Aorta (tissue), 5 donors: ENCODE measurements around the gene ARSK. TPM values are rescaled to one million over a fixed set of nuclear protein-coding genes. Genes with fewer than 3 reads are reported as not detected.

Source experiments
- ATAC-seq: fragments of 200-7000 bp; cut with Tn5 transposase; one replicate; pipeline ENCODE4 v1.9.1; 2022; ENCODE audit warnings: moderate library complexity; ENCODE audit not compliant: low FRiP score
- DNase-seq, 2 donors: peaks; one replicate each; pipeline ENCODE4 v3.0.0-alpha.2; 2020
- H3K27ac ChIP-seq, 2 donors: one replicate each; pipeline ENCODE4 v1.5.1; 2013; ENCODE audit warnings: low read length in 2 of 2, mild to moderate bottlenecking in 2 of 2, moderate library complexity in 2 of 2, control low read depth in 1 of 2, inconsistent platforms in 1 of 2, low read depth in 1 of 2
- H3K27me3 ChIP-seq, 2 donors: one replicate each; pipeline ENCODE4 v1.6.1; 2013; ENCODE audit warnings: control low read depth in 1 of 2, low read length in 1 of 2, mild to moderate bottlenecking in 1 of 2, moderate library complexity in 1 of 2; ENCODE audit not compliant: insufficient read depth in 2 of 2, control insufficient read depth in 1 of 2
- H3K36me3 ChIP-seq, 2 donors: one replicate each; pipeline ENCODE4 v1.6.1; 2013; ENCODE audit warnings: control low read depth in 1 of 2, low read length in 1 of 2, mild to moderate bottlenecking in 1 of 2; ENCODE audit not compliant: insufficient read depth in 2 of 2, control insufficient read depth in 1 of 2
- H3K4me1 ChIP-seq, 2 donors: one replicate each; pipeline ENCODE4 v1.6.1; 2013; ENCODE audit warnings: low read length in 2 of 2, control low read depth in 1 of 2, mild to moderate bottlenecking in 1 of 2, moderate library complexity in 1 of 2; ENCODE audit not compliant: insufficient read depth in 2 of 2, control insufficient read depth in 1 of 2
- H3K4me3 ChIP-seq, 2 donors: one replicate each; pipeline ENCODE4 v1.5.1; 2013; ENCODE audit warnings: low read length in 2 of 2, control low read depth in 1 of 2, mild to moderate bottlenecking in 1 of 2
- H3K9me3 ChIP-seq: one replicate; pipeline ENCODE4 v1.6.1; 2013; ENCODE audit warnings: mild to moderate bottlenecking, low read length; ENCODE audit not compliant: control insufficient read depth
- WGBS, 2 donors: extraction: QIAGEN DNeasy Blood & Tissue Kit; methylation state at CpG; one replicate each; pipeline ENCODE4 v1.1.7; 2013; 5-methylcytosine and 5-hydroxymethylcytosine counted together
- intact Hi-C, 2 donors: fragments of 100-400 bp; cut with DNase I; formaldehyde crosslinking; loops; one replicate each; pipeline versions ENCODE4 v1.14.2 to v1.15.0; 2022
- polyA plus RNA-seq, 2 donors: library from polyadenylated mRNA; stranded (reverse); fragments of 200-250 nt; gene quantifications; one replicate each; pipeline ENCODE4 v1.2.3, GENCODE V29; 2013
- total RNA-seq, 2 donors: library from RNA; stranded (reverse); fragmentation: NEBNext Ultra II Directional; extraction: Animal tissue kit (Norgen Biotek cat#: 25700); gene quantifications; one replicate each; pipeline ENCODE4 v1.2.1, GENCODE V29; 2021
- donor health status: healthy with polysubstance abuse.
- donor health status: Bipolar disorder and iron deficiency.
- donor health status: DM: no; HTN: no; CAD: no.
- donor health status: DM: no; HTN: no; CAD: no.
- donor health status: DM: yes; HTN: yes; CAD: no.

The ARSK gene
- total and polyA plus RNA-seq, 4 donors, result 2.5 to 5.6 (median 4.1) TPM

DNA sequence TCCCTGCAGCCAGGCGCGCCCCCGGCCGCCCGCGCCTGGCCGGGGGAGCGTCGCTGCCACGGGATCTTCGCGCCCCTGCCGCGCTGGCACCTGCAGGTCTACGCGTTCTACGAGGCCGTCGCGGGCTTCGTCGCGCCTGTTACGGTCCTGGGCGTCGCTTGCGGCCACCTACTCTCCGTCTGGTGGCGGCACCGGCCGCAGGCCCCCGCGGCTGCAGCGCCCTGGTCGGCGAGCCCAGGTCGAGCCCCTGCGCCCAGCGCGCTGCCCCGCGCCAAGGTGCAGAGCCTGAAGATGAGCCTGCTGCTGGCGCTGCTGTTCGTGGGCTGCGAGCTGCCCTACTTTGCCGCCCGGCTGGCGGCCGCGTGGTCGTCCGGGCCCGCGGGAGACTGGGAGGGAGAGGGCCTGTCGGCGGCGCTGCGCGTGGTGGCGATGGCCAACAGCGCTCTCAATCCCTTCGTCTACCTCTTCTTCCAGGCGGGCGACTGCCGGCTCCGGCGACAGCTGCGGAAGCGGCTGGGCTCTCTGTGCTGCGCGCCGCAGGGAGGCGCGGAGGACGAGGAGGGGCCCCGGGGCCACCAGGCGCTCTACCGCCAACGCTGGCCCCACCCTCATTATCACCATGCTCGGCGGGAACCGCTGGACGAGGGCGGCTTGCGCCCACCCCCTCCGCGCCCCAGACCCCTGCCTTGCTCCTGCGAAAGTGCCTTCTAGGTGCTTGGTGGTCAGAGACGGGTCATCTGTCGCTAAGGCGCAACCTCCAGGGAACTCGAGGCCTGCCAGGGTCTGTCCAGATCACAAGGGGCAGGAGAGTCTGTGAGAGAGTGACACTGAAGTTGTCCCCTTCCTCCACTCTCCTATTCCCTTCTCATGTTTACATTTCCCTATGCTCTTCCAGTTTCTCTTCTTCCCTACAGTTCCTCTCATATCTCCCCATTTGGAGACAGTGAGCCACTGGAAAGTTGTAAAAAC, 66.3 kb downstream of the ARSK start:
- Histone ChIP-seq H3K4me3 (peak overlapping the region; percentile 42 to 50), H3K36me3 (no peaks in the 10 kb centered on the region), H3K9me3 (no peaks in the 10 kb centered on the region), H3K27ac (no peak overlapping the region), H3K4me1 (no peaks in the 10 kb centered on the region), H3K27me3 (no peaks in the 10 kb centered on the region)
- DNase-seq (peak; percentile 52 to 81), ATAC-seq (peak; percentile 65)
- WGBS, 2 donors, result 3 to 4% methylated on average over 84 to 92 of the region's 92 CpGs
- intact Hi-C loops, result no loop called here

DNA sequence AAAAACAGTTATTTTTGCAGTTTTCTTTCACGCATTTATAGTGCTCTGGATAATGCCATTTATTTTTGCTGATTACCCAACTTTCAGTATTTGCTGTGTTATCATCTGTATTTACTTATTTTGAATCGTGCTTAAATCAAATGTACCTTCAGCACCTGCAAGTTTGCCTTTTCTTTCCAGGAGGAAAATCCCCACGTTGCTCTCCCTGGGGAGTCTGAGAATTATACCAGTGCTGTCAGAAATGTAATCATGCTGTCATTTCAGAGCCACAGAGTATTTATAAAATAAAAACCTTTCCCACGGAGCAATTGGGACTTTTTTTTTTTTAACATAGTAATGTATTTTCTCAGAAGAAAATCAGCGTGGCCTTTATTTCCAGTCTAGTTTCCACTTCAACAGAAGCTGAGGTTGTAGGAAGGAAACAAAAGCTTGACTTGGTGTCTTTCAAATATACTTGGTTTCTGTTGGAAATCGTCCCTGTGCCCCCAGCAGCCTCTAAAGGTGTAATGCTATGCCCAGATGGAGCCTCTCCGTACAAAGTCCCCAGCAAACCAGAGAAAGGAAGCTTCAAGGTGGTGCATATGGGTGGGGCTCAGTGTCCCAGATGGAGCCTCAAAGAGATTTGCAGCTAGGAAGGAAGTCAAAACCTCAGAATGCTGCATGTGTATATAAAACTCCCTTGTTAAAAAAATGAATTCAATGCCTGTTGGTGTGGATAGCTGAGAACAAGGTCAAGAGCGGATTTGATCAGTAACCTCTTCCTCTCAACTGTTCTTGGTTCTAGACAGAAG, 67.1 kb downstream of the ARSK start:
- no peaks in the 10 kb centered on the region for H3K27me3 ChIP-seq
- 60 to 61% methylated on average over 8 of the region's 8 CpGs for WGBS, 2 donors
- DNase-seq (no peak), ATAC-seq (no peak)
- no peaks in the 10 kb centered on the region for H3K4me1 ChIP-seq
- H3K4me3 ChIP-seq, result no peak overlapping the region
- no peaks in the 10 kb centered on the region for H3K36me3 ChIP-seq
- intact Hi-C loops, result no loop called here
- H3K27ac ChIP-seq, result no peak overlapping the region
- no peaks in the 10 kb centered on the region for H3K9me3 ChIP-seq

DNA sequence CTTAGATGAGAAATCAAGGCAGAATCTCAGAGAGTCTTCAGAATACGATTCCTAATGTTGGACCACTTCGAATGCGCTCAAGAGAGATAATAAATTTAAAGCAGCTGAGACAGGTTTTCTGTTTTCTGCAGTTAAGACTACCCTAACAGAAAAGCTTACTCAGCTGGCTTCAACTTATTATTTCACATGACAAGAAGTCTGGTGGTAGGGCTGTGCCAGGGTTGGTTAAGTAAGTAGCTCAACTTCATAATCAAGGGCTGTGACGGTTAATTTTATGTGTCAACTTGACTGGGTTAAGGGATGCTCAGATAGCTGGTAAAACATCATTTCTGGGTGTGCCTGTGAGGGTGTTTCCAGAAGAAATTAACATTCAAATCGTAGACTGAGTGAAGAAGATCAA, 68.8 kb downstream of the ARSK start:
- H3K27ac ChIP-seq, result no peak overlapping the region
- intact Hi-C loops, result no loop called here
- no peak overlapping the region for H3K4me3 ChIP-seq
- ATAC-seq (no peak), DNase-seq (no peak)
- no peaks in the 10 kb centered on the region for H3K36me3 ChIP-seq
- WGBS, 2 donors, result 96 to 97% methylated on average over 5 of the region's 5 CpGs
- no peaks in the 10 kb centered on the region for H3K4me1 ChIP-seq
- no peaks in the 10 kb centered on the region for H3K9me3 ChIP-seq
- no peaks in the 10 kb centered on the region for H3K27me3 ChIP-seq

DNA sequence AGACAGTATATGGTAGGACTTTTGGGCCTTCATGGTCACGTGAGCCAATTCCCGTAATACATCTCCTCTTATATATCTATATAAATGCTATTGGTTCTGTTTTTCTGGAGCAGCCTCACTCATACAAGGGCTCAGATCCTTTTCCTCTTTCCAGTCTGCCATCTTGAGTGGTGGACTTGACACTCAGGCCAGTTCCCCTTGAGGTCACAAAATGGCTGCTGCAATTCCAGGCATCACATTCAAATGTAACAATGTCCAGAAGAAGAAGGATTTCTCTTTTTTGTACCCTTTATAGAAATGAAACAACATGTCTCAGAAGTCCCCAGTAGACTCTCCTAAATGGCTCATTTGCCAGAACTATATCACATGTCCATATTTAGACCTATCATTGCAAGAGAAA, 69.5 kb downstream of the ARSK start:
- WGBS, 2 donors, result 97 to 98% methylated on average over 2 of the region's 2 CpGs
- no peaks in the 10 kb centered on the region for H3K9me3 ChIP-seq
- H3K27ac ChIP-seq, result no peak overlapping the region
- no peak for ATAC-seq
- DNase-seq, result no peak
- no peaks in the 10 kb centered on the region for H3K27me3 ChIP-seq
- H3K4me3 ChIP-seq, result no peak overlapping the region
- H3K4me1 ChIP-seq, result no peaks in the 10 kb centered on the region
- intact Hi-C loops, result no loop called here
- no peaks in the 10 kb centered on the region for H3K36me3 ChIP-seq

DNA sequence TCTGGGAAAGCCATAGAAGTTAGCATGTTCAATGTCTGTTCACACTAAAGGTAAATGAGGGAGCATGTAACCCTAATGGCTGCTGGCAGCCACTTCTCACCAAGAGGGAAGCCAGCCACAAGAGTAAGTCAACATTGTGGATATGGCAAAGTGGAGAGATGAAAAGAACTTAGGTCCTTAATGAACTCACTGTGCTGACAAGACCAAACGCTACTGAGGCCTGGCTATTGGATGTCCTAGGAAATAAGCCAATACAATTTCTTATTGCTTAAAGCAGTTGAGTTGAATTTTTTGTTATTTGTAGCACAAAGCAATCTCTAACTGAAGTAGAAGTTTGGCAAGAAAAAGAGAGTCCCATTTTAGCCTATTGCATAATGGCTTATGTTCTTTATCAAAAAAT, 71.8 kb downstream of the ARSK start:
- no peak overlapping the region for H3K4me3 ChIP-seq
- ATAC-seq (peak; percentile 40), DNase-seq (no peak)
- no peaks in the 10 kb centered on the region for H3K36me3 ChIP-seq
- no peaks in the 10 kb centered on the region for H3K4me1 ChIP-seq
- intact Hi-C loops, result no loop called here
- no peaks in the 10 kb centered on the region for H3K27me3 ChIP-seq
- peak overlapping the region in 1 of 2 donors; percentile 10 for H3K27ac ChIP-seq
- WGBS, 2 donors, result 4 to 9% methylated on average over 1 of the region's 1 CpG
- no peaks in the 10 kb centered on the region for H3K9me3 ChIP-seq

DNA sequence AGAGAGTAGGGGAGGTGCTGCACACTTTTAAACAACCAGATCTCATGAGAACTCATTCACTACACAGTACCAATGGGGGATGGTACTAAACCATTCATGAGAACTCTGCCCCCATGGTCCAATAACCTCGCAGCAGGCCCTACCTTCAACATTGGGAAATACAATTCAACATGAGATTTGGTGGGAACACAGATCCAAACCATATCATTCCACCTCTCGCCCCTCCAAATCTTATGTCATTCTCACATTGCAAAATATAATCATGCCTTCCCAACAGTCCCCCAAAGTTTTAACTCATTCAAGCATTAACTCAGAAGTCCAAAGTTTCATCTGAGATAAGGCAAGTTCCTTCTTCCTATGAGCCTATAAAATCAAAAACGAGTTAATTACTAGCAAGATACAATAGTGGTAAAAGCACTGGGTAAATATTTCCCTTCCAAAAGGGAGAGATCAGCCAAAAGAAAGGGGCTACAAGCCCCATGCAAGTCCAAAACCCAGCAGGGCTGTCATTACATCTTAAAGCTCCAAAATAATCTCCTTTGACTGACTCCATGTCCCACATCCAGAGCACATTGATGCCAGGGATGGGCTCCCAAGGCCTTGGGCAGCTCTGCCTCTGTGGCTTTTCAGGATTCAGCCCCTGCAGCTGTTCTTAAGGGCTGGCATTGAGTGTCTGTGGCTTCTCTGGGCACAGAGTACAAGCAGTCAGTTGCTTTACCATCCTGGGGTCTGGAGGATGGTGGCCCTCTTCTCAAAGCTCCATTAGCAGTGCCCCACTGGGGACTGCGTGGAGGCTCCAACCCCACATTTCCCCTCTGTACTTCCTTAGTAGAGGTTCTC, 73.3 kb downstream of the ARSK start:
- DNase-seq, result no peak
- no peak for ATAC-seq
- Histone ChIP-seq H3K4me3 (no peak overlapping the region), H3K27me3 (no peaks in the 10 kb centered on the region), H3K36me3 (no peaks in the 10 kb centered on the region), H3K27ac (no peak overlapping the region), H3K4me1 (no peaks in the 10 kb centered on the region), H3K9me3 (no peaks in the 10 kb centered on the region)
- intact Hi-C loops, result no loop called here
- 94% methylated on average over 4 of the region's 4 CpGs for WGBS, 2 donors

DNA sequence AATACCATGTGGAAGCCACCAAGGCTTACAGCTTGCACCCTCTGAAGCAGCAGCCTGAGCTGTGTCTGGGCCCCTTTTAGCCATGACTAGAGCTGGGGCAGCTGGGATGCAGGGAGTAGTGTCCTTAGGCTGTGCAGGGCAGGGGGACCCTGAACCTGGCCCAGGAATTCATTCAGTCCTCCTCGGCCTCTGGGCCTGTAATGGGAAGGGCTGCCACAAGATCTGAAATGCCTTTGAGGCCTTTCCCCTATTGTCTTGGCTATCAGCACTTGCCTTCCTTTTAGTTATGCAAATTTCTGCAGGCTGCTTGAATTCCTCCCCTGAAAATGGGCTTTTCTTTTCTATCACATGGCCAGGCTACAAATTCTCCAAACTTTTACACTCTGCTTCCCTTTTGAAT, 74.0 kb downstream of the ARSK start:
- WGBS, 2 donors, result 88 to 100% methylated on average over 1 of the region's 1 CpG
- intact Hi-C loops, result no loop called here
- H3K4me1 ChIP-seq, result no peaks in the 10 kb centered on the region
- H3K36me3 ChIP-seq, result no peaks in the 10 kb centered on the region
- no peak overlapping the region for H3K27ac ChIP-seq
- no peak for ATAC-seq
- no peaks in the 10 kb centered on the region for H3K27me3 ChIP-seq
- no peak for DNase-seq
- H3K9me3 ChIP-seq, result no peaks in the 10 kb centered on the region
- no peak overlapping the region for H3K4me3 ChIP-seq

DNA sequence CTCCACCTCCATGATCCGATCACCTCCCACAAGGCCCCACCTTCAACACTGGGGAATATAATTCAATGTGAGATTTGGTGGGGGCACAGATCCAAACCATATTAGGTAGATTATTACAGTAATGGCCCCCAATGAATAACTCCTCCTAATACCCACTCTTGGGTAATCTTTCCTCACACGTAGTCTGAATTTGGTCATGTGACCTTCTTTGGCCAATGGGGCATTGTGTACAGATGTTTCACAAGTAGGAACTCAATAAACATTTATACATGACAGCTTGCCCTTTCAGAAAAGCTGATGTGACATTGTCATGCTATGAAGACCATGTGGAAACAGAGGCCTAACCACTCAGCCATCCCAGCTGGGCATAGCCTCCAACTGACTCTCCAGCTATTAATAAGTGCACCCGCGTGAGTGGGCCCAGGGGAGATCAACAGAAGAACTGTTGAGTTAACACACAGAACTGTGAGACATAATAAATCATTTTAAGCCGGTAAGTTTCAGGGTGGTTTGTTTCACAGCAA, 75.6 kb downstream of the ARSK start:
- Histone ChIP-seq H3K4me1 (no peaks in the 10 kb centered on the region), H3K4me3 (peak overlapping the region in 1 of 2 donors; percentile 18), H3K9me3 (no peaks in the 10 kb centered on the region), H3K36me3 (no peaks in the 10 kb centered on the region), H3K27ac (no peak overlapping the region), H3K27me3 (no peaks in the 10 kb centered on the region)
- DNase-seq (no peak), ATAC-seq (no peak)
- intact Hi-C loops, result no loop called here
- 93 to 96% methylated on average over 5 of the region's 5 CpGs for WGBS, 2 donors
